ENCODE data around the gene MAML2. TPM values are rescaled to one million over a fixed set of nuclear protein-coding genes. Genes with fewer than 3 reads are reported as not detected.
A peak's percentile ranks its signal among the peaks of the same experiment; 100 is the strongest.

MAML2 gene
- total and polyA plus RNA-seq, 9 of the 15 experiments (the other 6 are each of a cell fraction or from before 2014, with no cell fraction given): 0.79 to 6.8 (median 4.8) TPM

- TF ChIP-seq TAL1 (IDR thresholded peaks at IDR 0.05): 0 out of 2 replicates have a peak, but pooled peaks have one; percentile 4
- TF ChIP-seq CREM (IDR thresholded peaks at IDR 0.05; ENCODE audit: low read depth): peak; percentile 53; the same call in 1 of the 2 replicates
- TF ChIP-seq EGR1 (conservative IDR thresholded peaks at IDR 0.05): peak; percentile 55; the same call in 1 of the 2 replicates
- TF ChIP-seq CTBP1 (IDR thresholded peaks at IDR 0.05; ENCODE audit: borderline replicate concordance): 0 out of 2 replicates have a peak, but pooled peaks have one; percentile 17
- no peak for TF ChIP-seq AFF1 (IDR thresholded peaks at IDR 0.05; ENCODE audit: low read depth in 1 of 2, partially characterized antibody in 2 of 2)
- TF ChIP-seq GATA2 (CRISPR knock-in tag; IDR thresholded peaks at IDR 0.05): no peak
- peak; percentile 44; the same call in 1 of the 2 replicates for TF ChIP-seq JUND (IDR thresholded peaks at IDR 0.05; ENCODE audit: borderline replicate concordance, low read depth, low read length)
- TF ChIP-seq JUND (tag; IDR thresholded peaks at IDR 0.05; ENCODE audit: borderline replicate concordance, low read depth, low read length): peak; percentile 43; the same call in 1 of the 3 replicates
- peak; percentile 50; the same call in 1 of the 2 replicates for TF ChIP-seq NFRKB (IDR thresholded peaks at IDR 0.05; ENCODE audit: low read depth)
- no peak for TF ChIP-seq E2F1 (CRISPR knock-in tag; IDR thresholded peaks at IDR 0.05)
- TF ChIP-seq ZKSCAN3 (CRISPR knock-in tag; IDR thresholded peaks at IDR 0.05): no peak
- TF ChIP-seq JUN (IDR thresholded peaks at IDR 0.05; ENCODE audit: borderline replicate concordance, low read depth, low read length): 0 out of 2 replicates have a peak, but pooled peaks have one; percentile 16
- TF ChIP-seq JUN (CRISPR knock-in tag; IDR thresholded peaks at IDR 0.05; ENCODE audit: borderline replicate concordance): no peak
- TF ChIP-seq CUX1 (CRISPR knock-in tag; IDR thresholded peaks at IDR 0.05): 0 out of 2 replicates have a peak, but pooled peaks have one; percentile 24
Observed at GRCh38 chr11:96149743-96150555, 193.0 kb downstream of the MAML2 start (continued).

Measured in K562 (cell line).